Activated T-helper 2 cell treated with anti-CD3 and anti-CD28 coated beads, Interferon-gamma antibody, Interleukin-2, Interleukin-4, amounts not matched to agents 10 μg/mL and 5 μg/mL and 100 μg/mL, durations not matched to agents 14 hours and 24 hours and 36 hours (primary cell): ENCODE results near the gene CDK1. TPM values are rescaled to one million over a fixed set of nuclear protein-coding genes. Genes with fewer than 3 reads are reported as not detected.

ENCODE experiments used
- DNase-seq: peaks from one replicate; pipeline ENCODE4 v3.0.0; 2021; ENCODE audit warnings: low spot score
- H3K27ac Mint-ChIP-seq: one replicate; pipeline ENCODE4 v1.8.0; 2021; ENCODE audit warnings: mixed read lengths
- H3K27me3 Mint-ChIP-seq: one replicate; pipeline ENCODE4 v1.8.0; 2021; ENCODE audit warnings: low read depth, mixed read lengths
- H3K36me3 Mint-ChIP-seq: one replicate; pipeline ENCODE4 v1.8.0; 2021; ENCODE audit warnings: low read depth, mixed read lengths
- H3K4me1 Mint-ChIP-seq: one replicate; pipeline ENCODE4 v1.8.0; 2021; ENCODE audit warnings: low read depth, mixed read lengths
- H3K4me3 Mint-ChIP-seq: one replicate; pipeline ENCODE4 v1.8.0; 2021; ENCODE audit warnings: low read depth, mild to moderate bottlenecking, moderate library complexity, mixed read lengths
- H3K9me3 Mint-ChIP-seq: one replicate; pipeline ENCODE4 v1.8.0; 2021; ENCODE audit warnings: mixed read lengths
- intact Hi-C: fragments of 100-400 bp; cut with micrococcal nuclease; formaldehyde crosslinking; loops from one replicate; pipeline ENCODE4 v1.15.1; 2023
- total RNA-seq: library from RNA; stranded (reverse); gene quantifications from 2 replicates; pipeline ENCODE4 v1.2.3, GENCODE V29; 2022

Gene CDK1
- total RNA-seq, 1 donor from 2014 or later: 91.4 TPM

GRCh38 chr10:60747817-60748469 is 30.3 kb upstream of the CDK1 start:
- DNase-seq: no peak
- intact Hi-C loops: no loop called here
- Mint-ChIP-seq H3K4me3 (no peak overlapping the region), H3K36me3 (no peaks in the 10 kb centered on the region), H3K27ac (no peak overlapping the region), H3K4me1 (peaks cover 4% of the 10 kb centered on the region), H3K9me3 (no peaks in the 10 kb centered on the region), H3K27me3 (peaks cover 13% of the 10 kb centered on the region)

- H3K4me3 Mint-ChIP-seq: no peak overlapping the region
- peaks cover 23% of the 10 kb centered on the region for H3K27me3 Mint-ChIP-seq
- H3K9me3 Mint-ChIP-seq: no peaks in the 10 kb centered on the region
- no peak overlapping the region for H3K27ac Mint-ChIP-seq
- no peak for DNase-seq
- peaks cover 4% of the 10 kb centered on the region for H3K4me1 Mint-ChIP-seq
- intact Hi-C loops: no loop called here
- no peaks in the 10 kb centered on the region for H3K36me3 Mint-ChIP-seq
Observed at GRCh38 chr10:60753152-60753551, 25.1 kb upstream of the CDK1 start.

- no peaks in the 10 kb centered on the region for H3K36me3 Mint-ChIP-seq
Observed at GRCh38 chr10:60753817-60754216, 24.5 kb upstream of the CDK1 start.

GRCh38 chr10:60757420-60757895 is 20.8 kb upstream of the CDK1 start:
- Mint-ChIP-seq H3K9me3 (no peaks in the 10 kb centered on the region), H3K4me1 (peaks cover 2% of the 10 kb centered on the region), H3K4me3 (no peak overlapping the region), H3K27ac (no peak overlapping the region), H3K36me3 (no peaks in the 10 kb centered on the region), H3K27me3 (peaks cover 21% of the 10 kb centered on the region)
- intact Hi-C loops: no loop called here
- DNase-seq: no peak

More at GRCh38 chr10:60753817-60754216, 24.5 kb upstream of the CDK1 start:
- Mint-ChIP-seq H3K9me3 (no peaks in the 10 kb centered on the region), H3K4me1 (peaks cover 4% of the 10 kb centered on the region), H3K4me3 (no peak overlapping the region), H3K27me3 (peaks cover 22% of the 10 kb centered on the region), H3K27ac (no peak overlapping the region)
- DNase-seq: no peak
- intact Hi-C loops: no loop called here

GRCh38 chr10:60759181-60759580 is 19.1 kb upstream of the CDK1 start:
- Mint-ChIP-seq H3K9me3 (no peaks in the 10 kb centered on the region), H3K4me1 (peaks cover 2% of the 10 kb centered on the region), H3K27me3 (peaks cover 21% of the 10 kb centered on the region), H3K27ac (no peak overlapping the region), H3K36me3 (no peaks in the 10 kb centered on the region), H3K4me3 (no peak overlapping the region)
- intact Hi-C loops: no loop called here
- no peak for DNase-seq

GRCh38 chr10:60760711-60761210 is 17.5 kb upstream of the CDK1 start:
- DNase-seq: no peak
- peaks cover 2% of the 10 kb centered on the region for H3K4me1 Mint-ChIP-seq
- H3K9me3 Mint-ChIP-seq: no peaks in the 10 kb centered on the region
- H3K27ac Mint-ChIP-seq: no peak overlapping the region
- H3K36me3 Mint-ChIP-seq: no peaks in the 10 kb centered on the region
- no peak overlapping the region for H3K4me3 Mint-ChIP-seq
- intact Hi-C loops: no loop called here
- H3K27me3 Mint-ChIP-seq: peaks cover 16% of the 10 kb centered on the region

GRCh38 chr10:60762554-60762953 is 15.7 kb upstream of the CDK1 start:
- Mint-ChIP-seq H3K9me3 (no peaks in the 10 kb centered on the region), H3K27me3 (peaks cover 7% of the 10 kb centered on the region), H3K36me3 (no peaks in the 10 kb centered on the region), H3K27ac (no peak overlapping the region), H3K4me1 (peaks cover 4% of the 10 kb centered on the region), H3K4me3 (no peak overlapping the region)
- intact Hi-C loops: no loop called here
- no peak for DNase-seq

GRCh38 chr10:60767424-60767823 is 10.9 kb upstream of the CDK1 start:
- Mint-ChIP-seq H3K4me3 (no peak overlapping the region), H3K9me3 (no peaks in the 10 kb centered on the region), H3K27ac (no peak overlapping the region), H3K4me1 (peaks cover 10% of the 10 kb centered on the region), H3K36me3 (no peaks in the 10 kb centered on the region), H3K27me3 (peaks cover 7% of the 10 kb centered on the region)
- no peak for DNase-seq
- intact Hi-C loops: loop anchor here (5.0 kb wide), 5 partner anchors 120 to 670 kb away; no protein-coding TSS in a partner anchor

GRCh38 chr10:60769406-60769805 is 8.9 kb upstream of the CDK1 start:
- H3K36me3 Mint-ChIP-seq: no peaks in the 10 kb centered on the region
- intact Hi-C loops: loop anchor here (5.0 kb wide), 5 partner anchors 122 to 672 kb away; no protein-coding TSS in a partner anchor
- no peak for DNase-seq
- H3K9me3 Mint-ChIP-seq: no peaks in the 10 kb centered on the region
- no peak overlapping the region for H3K27ac Mint-ChIP-seq
- H3K4me1 Mint-ChIP-seq: peaks cover 10% of the 10 kb centered on the region
- H3K27me3 Mint-ChIP-seq: peaks cover 7% of the 10 kb centered on the region
- no peak overlapping the region for H3K4me3 Mint-ChIP-seq

GRCh38 chr10:60777696-60778213 is 523 bp upstream of the CDK1 start:
- Mint-ChIP-seq H3K36me3 (peaks cover 31% of the 10 kb centered on the region), H3K4me1 (peaks cover 37% of the 10 kb centered on the region), H3K27ac (peak overlapping the region; percentile 98), H3K9me3 (no peaks in the 10 kb centered on the region), H3K27me3 (no peaks in the 10 kb centered on the region), H3K4me3 (peak overlapping the region; percentile 100)
- intact Hi-C loops: loop anchor here (1.0 to 10.0 kb wide), 5 partner anchors 45 to 893 kb away; partner anchors contain the start of gene RHOBTB1
- no peak for DNase-seq

- Mint-ChIP-seq H3K9me3 (no peaks in the 10 kb centered on the region), H3K27ac (peak overlapping the region; percentile 98), H3K27me3 (no peaks in the 10 kb centered on the region), H3K4me3 (peak overlapping the region; percentile 100), H3K36me3 (peaks cover 42% of the 10 kb centered on the region), H3K4me1 (peaks cover 45% of the 10 kb centered on the region)
- DNase-seq: no peak
- intact Hi-C loops: loop anchor here (1.0 to 10.0 kb wide), 6 partner anchors 8 to 894 kb away; partner anchors contain the start of gene RHOBTB1
Observed at GRCh38 chr10:60778971-60779796, 906 bp downstream of the CDK1 start.

GRCh38 chr10:60781661-60782060 is 3.4 kb downstream of the CDK1 start:
- H3K27ac Mint-ChIP-seq: peak overlapping the region; percentile 68
- DNase-seq: no peak
- H3K4me3 Mint-ChIP-seq: peak overlapping the region; percentile 60
- H3K4me1 Mint-ChIP-seq: peaks cover 66% of the 10 kb centered on the region
- peaks cover 64% of the 10 kb centered on the region for H3K36me3 Mint-ChIP-seq
- no peaks in the 10 kb centered on the region for H3K27me3 Mint-ChIP-seq
- H3K9me3 Mint-ChIP-seq: no peaks in the 10 kb centered on the region
- intact Hi-C loops: no loop called here
